Measurements from ENCODE around the gene LAMA5. TPM values are rescaled to one million over a fixed set of nuclear protein-coding genes. Genes with fewer than 3 reads are reported as not detected.
A peak's percentile ranks its signal among the peaks of the same experiment; 100 is the strongest.

Gene LAMA5
- total RNA-seq (2014; rRNA removed; shearing (Covaris generic)) (215 and 298 TPM in 2 replicates), polyA plus RNA-seq (2016; fragmentation: Nextera tagmentation; extraction: Ambion mirVana) (192 and 201 TPM in 2 replicates)
- long read RNA-seq, partial matches to known transcripts, result 4 of 9 reads
- long read RNA-seq, other reads (novel, unspliced or antisense), result 4 of 9 reads

- Histone ChIP-seq H4K20me1 (replicated peaks; ENCODE audit: insufficient read depth) (peaks cover 6% of the 10 kb centered on the region), H3K4me1 (ENCODE audit: insufficient read depth) (peaks cover 57% of the 10 kb centered on the region), H3K9me2 (ENCODE audit: insufficient read depth) (no peaks in the 10 kb centered on the region), H3K36me3 (ENCODE audit: insufficient read depth) (no peaks in the 10 kb centered on the region), H3K27me3 (ENCODE audit: insufficient read depth) (no peaks in the 10 kb centered on the region), H3K4me3 (peak within 1 kb of the TSS; percentile 88), H3K27ac (ENCODE audit: low read depth) (peak within 1 kb of the TSS; percentile 99), H3F3A (replicated peaks; ENCODE audit: low read depth) (peaks cover 31% of the 10 kb centered on the region), H2AFZ (no peak within 1 kb of the TSS), H3K4me2 (peak within 1 kb of the TSS; percentile 97), H3K79me2 (replicated peaks; ENCODE audit: insufficient read depth) (peaks cover 44% of the 10 kb centered on the region)
- H3K9me3 Mint-ChIP-seq, result no peaks in the 10 kb centered on the region
- peaks cover 23% of the 10 kb centered on the region for H3K27me3 Mint-ChIP-seq (ENCODE audit: insufficient read depth, low read depth, poor library complexity)
- DNase-seq (ENCODE audit: low spot score) (peak; percentile 79), ATAC-seq (peak; percentile 5)
- H3K4me1 Mint-ChIP-seq, result peaks cover 41% of the 10 kb centered on the region
- H3K4me3 Mint-ChIP-seq, result peak within 1 kb of the TSS; percentile 70
- no peaks in the 10 kb centered on the region; the same call in 2 of the 3 replicates for H3K36me3 Mint-ChIP-seq (ENCODE audit: low read depth)
- no peak within 1 kb of the TSS for H3K27ac Mint-ChIP-seq
- no peak for TF ChIP-seq EZH2phosphoT487 (IDR thresholded peaks at IDR 0.05; ENCODE audit: unreplicated experiment)
- TF ChIP-seq POLR2AphosphoS5 (IDR thresholded peaks at IDR 0.05; ENCODE audit: low read depth), result peak; percentile 67
Measured at GRCh38 chr20:62367136-62367632, at the start of gene LAMA5. TSS of gene LAMA5 (minus strand) at chr20:62367312. CDS start at chr20:62367245, 67 bp downstream.

GRCh38 chr20:62415354-62416111 is 48.4 kb upstream of the LAMA5 start:
- Histone ChIP-seq H3K79me2 (replicated peaks; ENCODE audit: insufficient read depth) (no peaks in the 10 kb centered on the region), H4K20me1 (replicated peaks; ENCODE audit: insufficient read depth) (no peaks in the 10 kb centered on the region), H2AFZ (no peak overlapping the region), H3F3A (replicated peaks; ENCODE audit: low read depth) (no peaks in the 10 kb centered on the region), H3K36me3 (ENCODE audit: insufficient read depth) (no peaks in the 10 kb centered on the region), H3K4me3 (no peak overlapping the region), H3K4me1 (ENCODE audit: insufficient read depth) (no peaks in the 10 kb centered on the region; the same call in 1 of the 2 replicates), H3K9me2 (ENCODE audit: insufficient read depth) (no peaks in the 10 kb centered on the region), H3K4me2 (no peak overlapping the region), H3K27ac (ENCODE audit: low read depth) (no peak overlapping the region), H3K27me3 (ENCODE audit: insufficient read depth) (no peaks in the 10 kb centered on the region)
- Mint-ChIP-seq H3K4me1 (no peaks in the 10 kb centered on the region), H3K27ac (no peak overlapping the region), H3K9me3 (no peaks in the 10 kb centered on the region), H3K4me3 (no peak overlapping the region), H3K36me3 (ENCODE audit: low read depth) (no peaks in the 10 kb centered on the region), H3K27me3 (ENCODE audit: insufficient read depth, low read depth, poor library complexity) (peaks cover 2% of the 10 kb centered on the region)
- DNase-seq (ENCODE audit: low spot score) (no peak), ATAC-seq (no peak)
- TF ChIP-seq ZNF114 (CRISPR knock-in tag; IDR thresholded peaks at IDR 0.05) (no peak), CTCF (conservative IDR thresholded peaks at IDR 0.05; ENCODE audit: low read depth in 2 of 2) (no peak)

- H3F3A ChIP-seq (replicated peaks; ENCODE audit: low read depth), result no peaks in the 10 kb centered on the region
- H3K36me3 ChIP-seq (ENCODE audit: insufficient read depth), result no peaks in the 10 kb centered on the region
- Mint-ChIP-seq H3K4me1 (no peaks in the 10 kb centered on the region), H3K27ac (no peak overlapping the region), H3K36me3 (ENCODE audit: low read depth) (no peaks in the 10 kb centered on the region), H3K4me3 (no peak overlapping the region), H3K9me3 (no peaks in the 10 kb centered on the region), H3K27me3 (ENCODE audit: insufficient read depth, low read depth, poor library complexity) (peaks cover 5% of the 10 kb centered on the region)
- no peaks in the 10 kb centered on the region for H3K9me2 ChIP-seq (ENCODE audit: insufficient read depth)
- no peak overlapping the region for H3K4me3 ChIP-seq
- H3K27ac ChIP-seq (ENCODE audit: low read depth), result no peak overlapping the region
- ATAC-seq (peak; percentile 59), DNase-seq (ENCODE audit: low spot score) (peak; percentile 58)
- H3K4me2 ChIP-seq, result no peak overlapping the region
- no peaks in the 10 kb centered on the region for H3K79me2 ChIP-seq (replicated peaks; ENCODE audit: insufficient read depth)
- peak; percentile 35 to 60 for TF ChIP-seq CTCF (conservative IDR thresholded peaks at IDR 0.05; ENCODE audit: low read depth in 2 of 2)
- TF ChIP-seq EZH2phosphoT487 (IDR thresholded peaks at IDR 0.05; ENCODE audit: unreplicated experiment), result no peak
- no peak for TF ChIP-seq ETS1 (IDR thresholded peaks at IDR 0.05)
- no peak for TF ChIP-seq POLR2AphosphoS5 (IDR thresholded peaks at IDR 0.05; ENCODE audit: low read depth)
- no peak for TF ChIP-seq NANOG (IDR thresholded peaks at IDR 0.05; ENCODE audit: borderline replicate concordance)
- no peak overlapping the region for H2AFZ ChIP-seq
- no peaks in the 10 kb centered on the region for H4K20me1 ChIP-seq (replicated peaks; ENCODE audit: insufficient read depth)
- H3K4me1 ChIP-seq (ENCODE audit: insufficient read depth), result no peaks in the 10 kb centered on the region; the same call in 1 of the 2 replicates
- H3K27me3 ChIP-seq (ENCODE audit: insufficient read depth), result no peaks in the 10 kb centered on the region
Measured at GRCh38 chr20:62413896-62414481, 46.9 kb upstream of the LAMA5 start.

Data from GM23338 (cell line).